VCaP (cell line): ENCODE measurements around the gene PRLR.

ENCODE experiments used
- H3K27ac ChIP-seq: fragments of 450-650 bp; 2 replicates; pipeline ENCODE4 v1.5.1; 2017
- TF ChIP-seq, protein P1 (sequence below): fragments of 450-650 bp; conservative IDR thresholded peaks from 2 replicates; pipeline ENCODE4 v1.5.1; 2017; ENCODE audit warnings: mild to moderate bottlenecking, moderate library complexity

The PRLR gene

DNA sequence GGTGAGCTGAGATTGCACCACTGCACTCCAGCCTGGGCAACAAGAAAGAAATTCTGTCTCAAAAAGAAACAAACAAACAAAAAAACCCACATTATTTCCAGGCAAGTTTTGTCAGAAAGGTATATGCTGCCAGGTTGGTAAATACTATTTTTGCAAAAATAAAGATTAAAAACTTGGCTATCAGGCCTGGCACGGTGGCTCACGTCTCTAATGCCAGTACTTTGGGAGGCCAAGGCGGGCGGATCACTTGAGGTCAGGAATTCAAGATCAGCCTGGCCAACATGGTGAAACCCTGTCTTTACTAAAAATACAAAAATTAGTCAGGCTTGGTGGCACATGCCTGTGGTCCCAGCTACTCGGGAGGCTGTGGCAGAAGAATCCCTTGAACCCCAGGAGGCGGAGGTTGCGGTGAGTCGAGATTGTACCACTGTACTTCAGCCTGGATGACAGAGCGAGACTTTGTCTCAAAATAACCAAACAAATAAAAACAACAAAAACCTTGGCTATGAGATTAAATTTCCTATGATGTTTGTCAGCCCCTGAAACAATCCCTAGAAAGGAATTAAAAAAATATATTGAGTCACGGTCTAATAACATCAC is 205.3 kb downstream of the PRLR start:
- TF ChIP-seq, protein P1, sequence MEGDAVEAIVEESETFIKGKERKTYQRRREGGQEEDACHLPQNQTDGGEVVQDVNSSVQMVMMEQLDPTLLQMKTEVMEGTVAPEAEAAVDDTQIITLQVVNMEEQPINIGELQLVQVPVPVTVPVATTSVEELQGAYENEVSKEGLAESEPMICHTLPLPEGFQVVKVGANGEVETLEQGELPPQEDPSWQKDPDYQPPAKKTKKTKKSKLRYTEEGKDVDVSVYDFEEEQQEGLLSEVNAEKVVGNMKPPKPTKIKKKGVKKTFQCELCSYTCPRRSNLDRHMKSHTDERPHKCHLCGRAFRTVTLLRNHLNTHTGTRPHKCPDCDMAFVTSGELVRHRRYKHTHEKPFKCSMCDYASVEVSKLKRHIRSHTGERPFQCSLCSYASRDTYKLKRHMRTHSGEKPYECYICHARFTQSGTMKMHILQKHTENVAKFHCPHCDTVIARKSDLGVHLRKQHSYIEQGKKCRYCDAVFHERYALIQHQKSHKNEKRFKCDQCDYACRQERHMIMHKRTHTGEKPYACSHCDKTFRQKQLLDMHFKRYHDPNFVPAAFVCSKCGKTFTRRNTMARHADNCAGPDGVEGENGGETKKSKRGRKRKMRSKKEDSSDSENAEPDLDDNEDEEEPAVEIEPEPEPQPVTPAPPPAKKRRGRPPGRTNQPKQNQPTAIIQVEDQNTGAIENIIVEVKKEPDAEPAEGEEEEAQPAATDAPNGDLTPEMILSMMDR = no peak

GRCh38 chr5:35023391-35024178 is 206.7 kb downstream of the PRLR start:
- TF ChIP-seq, protein P1 = no peak
- no peak overlapping the region for H3K27ac ChIP-seq

More for the DNA sequence above, 205.3 kb downstream of the PRLR start:
- no peak overlapping the region for H3K27ac ChIP-seq

DNA sequence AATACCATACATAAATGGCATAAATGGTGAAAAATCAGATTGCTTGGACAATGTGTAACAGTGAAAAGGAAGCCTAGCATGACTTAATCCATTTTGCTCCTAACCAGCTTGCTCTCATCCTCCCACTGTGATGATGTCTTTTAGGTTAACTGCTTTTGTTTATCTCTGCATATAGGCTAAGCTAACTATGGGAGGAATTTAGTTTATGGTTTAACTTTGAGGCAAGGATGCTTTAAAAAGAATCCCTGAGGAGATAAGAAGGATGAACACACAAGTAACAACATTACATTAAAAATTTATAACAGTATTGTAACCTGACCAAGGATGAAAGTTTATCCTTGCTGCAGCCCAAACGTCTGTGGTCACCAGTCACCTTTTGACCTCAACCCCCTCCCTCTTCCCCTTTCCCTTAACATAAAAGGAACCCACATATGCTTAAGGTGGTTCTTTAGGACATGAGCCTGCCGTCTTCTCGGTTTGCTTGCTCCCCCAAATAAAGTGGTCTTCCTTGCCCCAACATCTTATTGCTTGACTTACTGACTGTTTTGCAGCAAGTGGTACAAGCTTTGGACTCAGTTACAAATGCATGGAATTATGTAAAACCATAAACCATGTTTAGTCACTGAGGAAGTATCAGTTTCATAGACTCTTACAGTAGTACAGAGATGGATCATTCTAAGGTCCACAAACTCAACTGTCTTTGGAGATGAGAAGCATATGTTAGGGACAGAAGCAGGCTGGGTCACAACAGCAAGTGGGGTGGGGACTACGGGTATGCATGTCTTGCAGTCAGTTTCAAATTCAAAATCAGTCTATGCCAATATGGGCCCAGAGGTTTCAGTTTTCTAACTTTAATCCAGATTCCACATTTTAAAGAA is 213.9 kb downstream of the PRLR start:
- TF ChIP-seq, protein P1 = no peak
- H3K27ac ChIP-seq = no peak overlapping the region

- no peak overlapping the region for H3K27ac ChIP-seq
- TF ChIP-seq, protein P1 = no peak
Observed at GRCh38 chr5:35015063-35015462, 215.2 kb downstream of the PRLR start.

DNA sequence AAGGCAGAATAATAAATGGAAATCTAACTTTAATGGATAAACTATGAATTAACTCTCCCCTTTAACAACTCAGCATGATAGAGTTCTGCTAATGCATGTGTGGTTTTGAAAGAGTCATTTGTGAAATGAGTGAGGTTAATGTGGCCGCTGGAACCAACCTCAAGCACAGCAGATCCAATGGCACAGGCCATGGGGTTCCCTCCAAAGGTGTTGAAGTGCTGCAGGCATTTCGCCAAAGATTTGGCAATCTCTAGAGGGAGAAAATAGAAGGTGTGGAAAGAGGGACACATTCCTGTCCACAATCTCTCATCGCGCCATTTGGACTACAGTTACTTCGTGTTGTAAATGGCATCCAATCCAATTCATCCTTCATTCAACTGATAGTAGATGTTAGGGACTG is 217.5 kb downstream of the PRLR start:
- H3K27ac ChIP-seq = no peak overlapping the region
- TF ChIP-seq, protein P1 = no peak

- no peak overlapping the region for H3K27ac ChIP-seq
- TF ChIP-seq, protein P1 = no peak
Observed at GRCh38 chr5:35012365-35012764, 217.9 kb downstream of the PRLR start.

GRCh38 chr5:35010676-35011075 is 219.6 kb downstream of the PRLR start:
- H3K27ac ChIP-seq = no peak overlapping the region
- TF ChIP-seq, protein P1 = no peak
